ENCODE results near the gene ZNF180. TPM values are rescaled to one million over a fixed set of nuclear protein-coding genes. Genes with fewer than 3 reads are reported as not detected.
A peak's percentile ranks its signal among the peaks of the same experiment; 100 is the strongest.
"Not testable (repeated sequence)": the region's sequence is repeated elsewhere in the genome, so short reads cannot be mapped to it uniquely, and the experiment has no call there.

The ZNF180 gene
- 10 to 100 TPM in 1 of 2 donors, 1 to 10 TPM in 1; 8.2 to 10.5 TPM for total RNA-seq

- peaks cover 37% of the 10 kb centered on the region for H3K4me1 Mint-ChIP-seq (ENCODE audit: low read depth)
- no peaks in the 10 kb centered on the region for H3K27me3 Mint-ChIP-seq (ENCODE audit: low read depth)
- peaks cover 44 to 60% of the 10 kb centered on the region in 2 donors for H3K36me3 Mint-ChIP-seq (ENCODE audit: insufficient read depth in 2 of 2)
- H3K4me3 Mint-ChIP-seq = peak within 1 kb of the TSS; percentile 79 to 98
- peak within 1 kb of the TSS; percentile 51 for H3K27ac Mint-ChIP-seq
- ATAC-seq (replicated peaks in 1 of 2) = peak; percentile 92 to 93
- peaks cover 27 to 32% of the 10 kb centered on the region in 2 donors for H3K9me3 Mint-ChIP-seq
- peak; percentile 97 to 98 for DNase-seq
Observed at GRCh38 chr19:44499962-44500949, at the start of gene ZNF180. Gene ZNF180, minus strand, starts transcription at chr19:44500522. Its CDS starts 3,188 bp downstream, at chr19:44497334.

DNA sequence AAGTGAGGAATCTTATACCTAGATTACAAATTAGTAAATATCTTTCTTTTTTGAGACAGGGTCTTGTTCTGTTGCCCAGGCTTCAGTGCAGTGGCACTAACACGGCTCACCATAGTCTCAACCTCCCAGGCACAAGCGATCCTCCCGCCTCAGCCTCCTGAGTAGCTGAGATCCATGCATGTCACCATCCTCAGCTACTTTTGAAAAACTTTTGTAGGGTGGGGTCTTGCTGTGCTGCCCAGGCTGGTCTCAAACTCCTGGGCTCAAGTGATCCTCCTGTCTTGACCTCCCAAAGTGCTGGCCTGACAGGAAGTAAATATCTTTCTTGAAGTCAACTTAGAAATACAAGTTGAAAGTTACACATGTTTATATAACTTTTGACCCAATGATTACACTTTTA is 49.2 kb upstream of the ZNF180 start:
- H3K9me3 Mint-ChIP-seq = peaks cover 2 to 10% of the 10 kb centered on the region in 2 donors
- H3K36me3 Mint-ChIP-seq (ENCODE audit: insufficient read depth in 2 of 2) = peaks cover 2 to 6% of the 10 kb centered on the region in 2 donors
- H3K4me1 Mint-ChIP-seq (ENCODE audit: low read depth) = no peaks in the 10 kb centered on the region
- H3K27me3 Mint-ChIP-seq (ENCODE audit: low read depth) = peaks cover 4% of the 10 kb centered on the region
- H3K4me3 Mint-ChIP-seq = no peak overlapping the region
- ATAC-seq (replicated peaks in 1 of 2) (no peak), DNase-seq (no peak)
- H3K27ac Mint-ChIP-seq = no peak overlapping the region

DNA sequence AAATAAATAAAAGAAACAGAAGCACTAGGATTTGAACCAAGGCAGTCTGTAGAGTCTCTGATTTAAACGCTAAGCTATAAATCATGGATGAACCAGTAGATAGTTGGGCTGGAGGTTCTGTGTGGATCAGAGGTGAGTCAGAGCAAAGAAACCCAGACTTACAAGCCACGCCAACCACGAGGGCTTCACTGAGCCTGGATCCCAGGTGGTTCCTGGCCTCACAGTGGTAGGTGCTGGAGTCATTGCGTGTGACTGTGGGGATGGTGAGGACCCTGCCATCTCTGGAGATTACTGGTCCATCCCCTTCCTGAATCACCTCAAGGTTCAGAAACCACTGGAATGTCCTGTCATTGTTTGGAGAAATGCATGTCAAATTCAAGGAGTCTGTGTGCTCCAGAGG is 48.4 kb upstream of the ZNF180 start:
- ATAC-seq (replicated peaks in 1 of 2) = no peak
- Mint-ChIP-seq H3K4me3 (no peak overlapping the region), H3K27me3 (ENCODE audit: low read depth) (peaks cover 4% of the 10 kb centered on the region), H3K4me1 (ENCODE audit: low read depth) (no peaks in the 10 kb centered on the region), H3K36me3 (ENCODE audit: insufficient read depth in 2 of 2) (peaks cover 2 to 5% of the 10 kb centered on the region in 2 donors), H3K27ac (no peak overlapping the region), H3K9me3 (peaks cover 6 to 13% of the 10 kb centered on the region in 2 donors)
- no peak for DNase-seq

DNA sequence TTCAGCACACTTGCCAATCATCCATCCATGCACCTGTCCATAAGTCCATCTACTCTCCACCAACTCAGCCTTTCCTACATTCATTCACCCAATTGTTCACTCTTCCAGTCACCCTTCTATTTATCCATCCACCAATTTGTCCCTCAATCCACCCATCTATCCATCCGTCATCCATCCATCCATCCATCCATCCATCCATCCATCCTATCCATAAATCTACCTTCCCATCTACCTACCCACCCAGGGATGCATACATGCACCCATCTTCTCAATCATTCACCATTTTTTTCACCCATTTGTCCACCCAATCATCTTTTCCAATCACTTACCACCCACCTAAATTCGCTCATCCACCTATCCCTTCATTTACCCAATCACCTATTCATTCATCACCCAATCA is 43.7 kb upstream of the ZNF180 start:
- Mint-ChIP-seq H3K27me3 (ENCODE audit: low read depth) (peaks cover 11% of the 10 kb centered on the region), H3K4me3 (no peak overlapping the region), H3K4me1 (ENCODE audit: low read depth) (no peaks in the 10 kb centered on the region), H3K9me3 (peaks cover 10 to 12% of the 10 kb centered on the region in 2 donors), H3K36me3 (ENCODE audit: insufficient read depth in 2 of 2) (peaks cover 2 to 3% of the 10 kb centered on the region in 2 donors), H3K27ac (no peak overlapping the region)
- ATAC-seq (replicated peaks in 1 of 2) (no peak), DNase-seq (no peak)

GRCh38 chr19:44542671-44543070 is 42.3 kb upstream of the ZNF180 start:
- Mint-ChIP-seq H3K4me3 (no peak overlapping the region), H3K4me1 (ENCODE audit: low read depth) (no peaks in the 10 kb centered on the region), H3K27ac (no peak overlapping the region), H3K36me3 (ENCODE audit: insufficient read depth in 2 of 2) (peaks cover 0 to 3% of the 10 kb centered on the region in 2 donors), H3K27me3 (ENCODE audit: low read depth) (peaks cover 7% of the 10 kb centered on the region), H3K9me3 (peaks cover 8 to 14% of the 10 kb centered on the region in 2 donors)
- DNase-seq (no peak), ATAC-seq (replicated peaks in 1 of 2) (no peak)

- Mint-ChIP-seq H3K27ac (no peak overlapping the region), H3K36me3 (ENCODE audit: insufficient read depth in 2 of 2) (peaks cover 2% of the 10 kb centered on the region in 2 donors), H3K9me3 (peaks cover 10 to 14% of the 10 kb centered on the region in 2 donors), H3K4me1 (ENCODE audit: low read depth) (no peaks in the 10 kb centered on the region), H3K4me3 (no peak overlapping the region), H3K27me3 (ENCODE audit: low read depth) (peaks cover 7% of the 10 kb centered on the region)
- ATAC-seq (replicated peaks in 1 of 2) (no peak), DNase-seq (no peak)
Observed at GRCh38 chr19:44540736-44541135, 40.4 kb upstream of the ZNF180 start.

DNA sequence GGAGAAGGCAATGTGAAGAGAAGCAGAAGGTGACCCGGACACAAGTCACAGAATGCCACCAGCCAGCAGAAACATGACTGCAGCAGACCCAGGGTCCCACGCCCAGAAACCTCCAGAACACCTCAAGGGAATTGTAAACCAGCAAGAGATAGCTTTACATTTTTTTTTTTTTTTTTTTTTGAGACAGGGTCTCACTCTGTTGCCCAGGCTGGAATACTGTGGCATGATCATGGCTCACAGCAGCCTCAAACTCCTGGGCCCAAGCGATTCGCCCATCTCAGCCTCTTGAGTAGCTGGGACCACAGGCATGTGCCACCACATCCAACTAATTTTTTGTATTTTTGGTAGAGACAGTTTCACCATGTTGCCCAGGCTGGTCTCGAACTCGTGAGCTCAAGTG is 39.7 kb upstream of the ZNF180 start:
- H3K27ac Mint-ChIP-seq = no peak overlapping the region
- ATAC-seq (replicated peaks in 1 of 2) (no peak), DNase-seq (no peak)
- H3K9me3 Mint-ChIP-seq = peaks cover 15 to 18% of the 10 kb centered on the region in 2 donors
- H3K4me1 Mint-ChIP-seq (ENCODE audit: low read depth) = no peaks in the 10 kb centered on the region
- no peak overlapping the region for H3K4me3 Mint-ChIP-seq
- peaks cover 7% of the 10 kb centered on the region for H3K27me3 Mint-ChIP-seq (ENCODE audit: low read depth)
- H3K36me3 Mint-ChIP-seq (ENCODE audit: insufficient read depth in 2 of 2) = peaks cover 2% of the 10 kb centered on the region in 2 donors

GRCh38 chr19:44539236-44539826 is 39.0 kb upstream of the ZNF180 start:
- Mint-ChIP-seq H3K4me3 (no peak overlapping the region), H3K36me3 (ENCODE audit: insufficient read depth in 2 of 2) (peaks cover 2% of the 10 kb centered on the region in 2 donors), H3K4me1 (ENCODE audit: low read depth) (no peaks in the 10 kb centered on the region), H3K27me3 (ENCODE audit: low read depth) (peaks cover 7% of the 10 kb centered on the region), H3K9me3 (peaks cover 15 to 18% of the 10 kb centered on the region in 2 donors), H3K27ac (no peak overlapping the region)
- ATAC-seq (replicated peaks in 1 of 2) (no peak), DNase-seq (no peak)

DNA sequence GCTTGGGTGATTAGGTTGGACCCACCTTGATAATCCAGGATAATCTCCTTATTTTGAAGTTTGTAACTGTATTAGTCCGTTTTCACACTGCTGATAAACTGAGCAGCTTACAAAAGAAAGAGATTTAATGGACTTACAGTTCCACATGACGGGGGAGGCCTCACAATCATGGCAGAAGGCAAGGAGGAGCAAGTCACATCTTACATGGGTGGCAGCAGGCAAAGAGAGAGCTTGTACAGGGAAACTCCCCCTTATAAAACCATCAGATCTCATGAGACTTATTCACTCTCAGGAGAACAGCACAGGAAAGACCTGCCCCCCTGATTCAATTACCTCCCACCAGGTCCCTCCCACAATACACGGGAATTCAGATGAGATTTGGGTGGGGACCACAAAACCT is 35.0 kb upstream of the ZNF180 start:
- not testable (repeated sequence) for H3K4me3 Mint-ChIP-seq; ATAC-seq (replicated peaks in 1 of 2); DNase-seq; H3K27ac Mint-ChIP-seq; H3K36me3 Mint-ChIP-seq (ENCODE audit: insufficient read depth in 2 of 2); H3K4me1 Mint-ChIP-seq (ENCODE audit: low read depth); H3K27me3 Mint-ChIP-seq (ENCODE audit: low read depth)
- H3K9me3 Mint-ChIP-seq = peaks cover 10 to 13% of the 10 kb centered on the region in 2 donors

DNA sequence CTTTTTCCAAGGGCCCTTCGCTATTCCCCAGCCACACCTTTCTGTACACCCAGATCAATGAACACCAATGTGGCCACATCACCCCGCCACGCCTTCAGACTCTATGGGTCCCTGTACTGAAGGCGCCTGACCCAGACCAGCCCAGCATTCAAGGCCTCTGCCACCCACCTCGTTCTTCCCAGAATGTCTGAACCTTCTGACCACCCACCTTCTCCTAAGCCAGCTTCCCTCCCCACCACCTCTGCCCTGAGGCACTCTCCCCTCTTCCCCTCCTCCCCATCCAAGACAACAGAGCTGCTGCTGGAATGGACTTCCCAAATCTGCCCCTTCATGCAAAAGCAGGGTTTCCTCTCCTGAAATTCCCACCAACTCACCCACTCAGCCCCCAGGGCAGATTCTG is 32.5 kb upstream of the ZNF180 start:
- Mint-ChIP-seq H3K4me1 (ENCODE audit: low read depth) (no peaks in the 10 kb centered on the region), H3K27ac (no peak overlapping the region), H3K9me3 (peaks cover 12% of the 10 kb centered on the region in 2 donors), H3K4me3 (no peak overlapping the region), H3K36me3 (ENCODE audit: insufficient read depth in 2 of 2) (peaks cover 2 to 6% of the 10 kb centered on the region in 2 donors), H3K27me3 (ENCODE audit: low read depth) (peaks cover 6% of the 10 kb centered on the region)
- ATAC-seq (replicated peaks in 1 of 2) (no peak), DNase-seq (no peak)

DNA sequence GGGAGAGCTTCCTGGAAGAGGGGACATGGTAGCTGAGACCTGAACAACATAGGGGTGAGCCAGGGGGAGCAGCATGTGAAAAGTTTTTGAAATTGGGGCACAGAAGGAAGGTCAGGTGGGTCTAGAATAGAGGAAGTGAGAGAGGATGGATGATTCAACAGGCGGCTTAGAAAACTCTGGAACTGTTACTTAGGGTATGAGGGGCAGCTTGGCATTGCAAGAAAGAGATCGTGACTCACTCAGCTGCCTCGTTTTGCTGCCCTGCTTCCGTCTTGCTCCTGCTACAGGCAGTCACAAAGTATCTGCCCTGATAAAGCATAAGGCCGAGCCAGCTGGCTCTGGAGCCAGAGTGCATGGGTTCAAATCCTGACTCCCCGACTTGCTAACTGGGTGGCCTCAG is 30.5 kb upstream of the ZNF180 start:
- Mint-ChIP-seq H3K36me3 (ENCODE audit: insufficient read depth in 2 of 2) (peaks cover 4% of the 10 kb centered on the region in 2 donors), H3K27ac (no peak overlapping the region), H3K4me3 (no peak overlapping the region), H3K27me3 (ENCODE audit: low read depth) (peaks cover 6% of the 10 kb centered on the region), H3K9me3 (peaks cover 7 to 14% of the 10 kb centered on the region in 2 donors), H3K4me1 (ENCODE audit: low read depth) (no peaks in the 10 kb centered on the region)
- ATAC-seq (replicated peaks in 1 of 2) = no peak
- no peak for DNase-seq

DNA sequence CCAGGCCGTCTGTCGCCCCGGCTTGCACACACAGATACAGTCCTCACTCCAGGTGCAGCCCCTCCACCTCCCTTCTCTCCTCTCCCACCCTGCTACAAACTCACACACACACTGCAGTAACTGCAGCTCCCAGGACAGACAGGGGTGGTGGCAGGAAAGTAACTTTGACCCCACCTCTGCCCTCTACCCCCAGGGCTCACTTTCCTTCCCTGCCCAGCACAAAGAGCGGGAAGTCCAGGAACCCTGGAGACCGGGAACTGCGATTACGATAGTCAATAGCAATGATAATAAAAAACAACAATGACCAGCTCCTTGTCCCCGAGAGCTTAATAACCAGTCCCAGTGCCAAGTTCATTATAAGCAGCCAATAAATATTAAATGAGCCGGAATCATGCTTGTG is 29.2 kb upstream of the ZNF180 start, which contains the start of gene CEACAM20:
Gene CEACAM20, minus strand, starts transcription at position 140 of the 400 bp plus-strand sequence. CDS start 166 bp downstream, outside the sequence.
- no peak within 1 kb of the TSS for H3K27ac Mint-ChIP-seq
- no peaks in the 10 kb centered on the region for H3K4me1 Mint-ChIP-seq (ENCODE audit: low read depth)
- H3K9me3 Mint-ChIP-seq = peaks cover 3 to 9% of the 10 kb centered on the region in 2 donors
- H3K4me3 Mint-ChIP-seq = no peak within 1 kb of the TSS
- ATAC-seq (replicated peaks in 1 of 2) = no peak
- peaks cover 4% of the 10 kb centered on the region in 2 donors for H3K36me3 Mint-ChIP-seq (ENCODE audit: insufficient read depth in 2 of 2)
- DNase-seq = no peak
- H3K27me3 Mint-ChIP-seq (ENCODE audit: low read depth) = peaks cover 6% of the 10 kb centered on the region

- no peak overlapping the region for H3K4me3 Mint-ChIP-seq
- peaks cover 6% of the 10 kb centered on the region for H3K27me3 Mint-ChIP-seq (ENCODE audit: low read depth)
- peaks cover 4 to 6% of the 10 kb centered on the region in 2 donors for H3K36me3 Mint-ChIP-seq (ENCODE audit: insufficient read depth in 2 of 2)
- no peak overlapping the region for H3K27ac Mint-ChIP-seq
- peaks cover 3 to 9% of the 10 kb centered on the region in 2 donors for H3K9me3 Mint-ChIP-seq
- ATAC-seq (replicated peaks in 1 of 2) (no peak), DNase-seq (no peak)
- H3K4me1 Mint-ChIP-seq (ENCODE audit: low read depth) = no peaks in the 10 kb centered on the region
Observed at GRCh38 chr19:44527554-44527953, 27.2 kb upstream of the ZNF180 start.

Data from activated T-cell treated with anti-CD3 and anti-CD28 coated beads, Interleukin-2, amount 50 U/mL, for 72 hours (primary cell).